HUES64 (cell line): ENCODE data around the gene MAGI1.

Experiments
- H3K27ac ChIP-seq: 2 replicates; pipeline ENCODE4 v1.7.0; 2013; ENCODE audit warnings: low read depth, low read length, inconsistent platforms
- H3K27me3 ChIP-seq: 2 replicates; pipeline ENCODE4 v1.6.1; 2013; ENCODE audit warnings: mild to moderate bottlenecking, low read length; ENCODE audit not compliant: insufficient read depth
- H3K36me3 ChIP-seq: 2 replicates; pipeline ENCODE4 v1.6.1; 2013; ENCODE audit warnings: mild to moderate bottlenecking, low read length; ENCODE audit not compliant: insufficient read depth
- H3K4me1 ChIP-seq: 2 replicates; pipeline ENCODE4 v1.6.1; 2013; ENCODE audit warnings: mild to moderate bottlenecking, low read length, moderate library complexity; ENCODE audit not compliant: insufficient read depth
- H3K4me3 ChIP-seq: 2 replicates; pipeline ENCODE4 v1.5.1; 2013; ENCODE audit warnings: mild to moderate bottlenecking, low read length, moderate library complexity
- H3K9ac ChIP-seq: 2 replicates; pipeline ENCODE4 v1.6.1; 2013; ENCODE audit warnings: mild to moderate bottlenecking, low read depth, low read length
- H3K9me3 ChIP-seq: 2 replicates; pipeline ENCODE4 v1.6.1; 2013; ENCODE audit warnings: low read depth, low read length; ENCODE audit not compliant: insufficient read depth
- WGBS: fragments of 150-250, 120-280 bp; methylation state at CpG from one replicate; pipeline ENCODE4 v1.1.7; 2013; ENCODE audit warnings: missing lambda C conversion rate; 5-methylcytosine and 5-hydroxymethylcytosine counted together

The MAGI1 gene

DNA sequence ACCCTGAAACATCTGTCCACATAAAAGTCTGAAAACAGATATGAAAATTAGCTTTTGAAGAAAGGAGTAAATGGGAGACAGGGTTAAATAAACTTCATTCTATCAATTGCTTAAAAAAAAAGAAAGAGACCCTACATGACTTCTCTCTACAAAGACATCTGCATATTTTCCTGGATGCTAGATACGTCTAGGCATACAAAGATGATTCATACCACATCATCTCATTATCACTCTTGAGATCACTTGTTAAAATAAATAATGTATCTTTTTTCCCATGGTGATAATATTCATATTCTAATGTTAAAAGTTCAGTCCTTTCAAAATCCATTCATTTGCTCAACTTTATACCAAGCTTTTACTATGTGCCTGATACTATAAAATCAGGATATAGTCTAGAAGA is 295.8 kb downstream of the MAGI1 start:
- Histone ChIP-seq H3K9ac (no peak overlapping the region), H3K4me1 (peaks cover 5% of the 10 kb centered on the region; the same call in 1 of the 2 replicates), H3K27me3 (no peaks in the 10 kb centered on the region), H3K36me3 (no peaks in the 10 kb centered on the region), H3K9me3 (no peaks in the 10 kb centered on the region), H3K4me3 (no peak overlapping the region), H3K27ac (no peak overlapping the region)
- WGBS: 100% methylated on average over 1 of the region's 1 CpG

DNA sequence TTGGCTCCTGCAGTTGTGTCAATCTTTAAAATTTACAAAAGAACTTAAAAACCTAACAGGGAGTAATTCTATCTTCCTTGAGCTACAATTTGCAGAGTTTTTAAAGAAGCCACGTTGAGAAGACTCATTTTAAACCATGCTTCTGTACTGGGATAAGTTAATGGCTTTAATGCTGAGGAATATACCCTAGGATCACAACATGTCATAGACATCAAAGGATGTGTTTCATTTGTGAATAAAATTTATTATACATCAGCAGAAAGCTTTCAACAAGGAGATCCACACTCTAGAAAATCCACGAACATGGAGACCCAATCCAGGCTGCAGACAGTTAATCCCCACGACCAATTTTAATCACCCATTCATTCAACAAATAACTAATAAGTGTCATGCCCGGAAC is 297.2 kb downstream of the MAGI1 start:
- H3K27ac ChIP-seq: no peak overlapping the region
- no peak overlapping the region for H3K4me3 ChIP-seq
- no peak overlapping the region for H3K9ac ChIP-seq
- no peaks in the 10 kb centered on the region for H3K36me3 ChIP-seq
- H3K9me3 ChIP-seq: no peaks in the 10 kb centered on the region
- H3K27me3 ChIP-seq: no peaks in the 10 kb centered on the region
- 93% methylated on average over 4 of the region's 4 CpGs for WGBS
- peaks cover 3% of the 10 kb centered on the region; the same call in 1 of the 2 replicates for H3K4me1 ChIP-seq

DNA sequence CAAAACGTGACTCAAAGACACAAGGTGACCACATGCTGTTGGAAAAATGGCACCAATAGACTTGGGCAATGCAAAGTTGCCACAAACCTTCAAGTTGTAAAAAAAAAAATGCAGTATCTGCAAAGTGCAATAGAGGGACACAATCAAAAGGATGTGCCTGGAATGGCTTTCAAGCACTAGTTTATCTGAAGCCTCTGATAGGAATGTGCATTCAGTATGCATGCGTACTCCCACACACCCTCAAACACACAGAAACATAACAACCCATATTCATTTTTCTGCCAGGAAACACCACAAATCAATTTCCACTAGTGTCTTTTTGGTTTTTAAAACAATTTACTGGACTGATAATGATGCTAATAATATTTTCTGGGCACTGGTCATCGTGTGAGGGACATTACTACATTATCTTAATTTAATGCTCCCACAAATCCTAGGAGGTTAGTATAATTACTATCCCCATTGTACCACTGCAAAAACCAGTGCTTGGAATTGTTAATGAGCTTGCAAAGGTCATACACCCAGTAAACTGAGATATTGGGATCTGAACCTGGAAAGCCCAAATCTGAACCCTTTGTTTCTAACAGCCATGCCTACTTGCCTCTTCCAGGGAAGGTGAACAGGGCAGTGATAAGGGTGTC is 298.7 kb downstream of the MAGI1 start:
- 98% methylated on average over 2 of the region's 3 CpGs for WGBS
- peaks cover 5% of the 10 kb centered on the region; the same call in 1 of the 2 replicates for H3K4me1 ChIP-seq
- H3K9ac ChIP-seq: no peak overlapping the region
- H3K36me3 ChIP-seq: no peaks in the 10 kb centered on the region
- H3K4me3 ChIP-seq: no peak overlapping the region
- no peaks in the 10 kb centered on the region for H3K9me3 ChIP-seq
- H3K27me3 ChIP-seq: no peaks in the 10 kb centered on the region
- H3K27ac ChIP-seq: no peak overlapping the region

DNA sequence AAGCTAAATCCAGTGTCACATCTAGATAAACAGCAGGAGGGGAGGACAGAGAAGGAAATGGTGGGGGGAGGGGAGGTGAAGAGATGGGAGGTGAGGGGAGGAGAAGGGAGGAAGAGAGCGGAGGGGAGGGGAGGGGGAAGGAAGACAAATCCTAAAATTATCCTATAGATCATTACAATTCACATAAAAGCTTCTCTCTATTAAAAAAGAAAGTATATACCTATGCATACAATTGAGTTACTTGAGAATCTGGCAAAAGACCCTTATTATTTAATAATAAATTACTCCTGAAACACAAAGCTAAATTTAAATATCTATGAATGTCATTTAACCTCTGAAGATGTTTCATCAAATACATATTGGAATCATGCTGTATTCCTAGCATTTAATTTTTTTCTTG is 303.9 kb downstream of the MAGI1 start:
- no peak overlapping the region for H3K27ac ChIP-seq
- WGBS: no CpG with 5 or more reads among the region's 1 CpG
- no peak overlapping the region for H3K4me3 ChIP-seq
- no peaks in the 10 kb centered on the region for H3K9me3 ChIP-seq
- H3K4me1 ChIP-seq: peaks cover 21% of the 10 kb centered on the region
- H3K27me3 ChIP-seq: no peaks in the 10 kb centered on the region
- no peak overlapping the region for H3K9ac ChIP-seq
- H3K36me3 ChIP-seq: no peaks in the 10 kb centered on the region

DNA sequence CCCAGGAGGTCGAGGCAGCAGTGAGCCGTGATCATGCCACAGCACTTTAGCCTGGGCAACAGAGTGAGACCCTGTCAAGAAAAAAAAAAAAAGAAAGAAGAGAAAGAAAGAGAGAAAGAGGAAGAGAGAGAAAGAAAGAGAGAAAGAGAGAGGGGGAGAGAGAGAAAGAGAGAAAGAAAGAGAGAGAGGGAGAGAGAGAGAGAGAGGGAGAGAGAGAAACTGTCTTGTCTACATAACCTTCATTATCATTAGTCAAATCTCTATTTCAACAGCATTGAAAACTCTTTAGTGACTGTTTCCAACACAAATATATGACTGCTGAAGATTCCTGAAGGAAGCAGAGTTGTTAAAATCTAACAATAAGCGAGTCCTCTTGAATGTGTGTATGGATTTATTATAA is 304.3 kb downstream of the MAGI1 start:
- no peak overlapping the region for H3K9ac ChIP-seq
- no peak overlapping the region for H3K27ac ChIP-seq
- H3K36me3 ChIP-seq: no peaks in the 10 kb centered on the region
- no peaks in the 10 kb centered on the region for H3K27me3 ChIP-seq
- peaks cover 25% of the 10 kb centered on the region for H3K4me1 ChIP-seq
- H3K4me3 ChIP-seq: no peak overlapping the region
- WGBS: 88% methylated on average over 3 of the region's 3 CpGs
- no peaks in the 10 kb centered on the region for H3K9me3 ChIP-seq

- no peak overlapping the region for H3K27ac ChIP-seq
- no peak overlapping the region for H3K4me3 ChIP-seq
- peaks cover 32% of the 10 kb centered on the region for H3K4me1 ChIP-seq
- no peaks in the 10 kb centered on the region for H3K36me3 ChIP-seq
- H3K9ac ChIP-seq: no peak overlapping the region
- 100% methylated on average over 1 of the region's 1 CpG for WGBS
- H3K9me3 ChIP-seq: no peaks in the 10 kb centered on the region
- H3K27me3 ChIP-seq: no peaks in the 10 kb centered on the region
These were observed 305.3 kb downstream of the MAGI1 start for GRCh38 chr3:65733459-65733858.

- H3K27ac ChIP-seq: no peak overlapping the region
These were observed 306.4 kb downstream of the MAGI1 start for GRCh38 chr3:65732051-65732935.

GRCh38 chr3:65730449-65730848 is 308.3 kb downstream of the MAGI1 start:
- Histone ChIP-seq H3K9ac (no peak overlapping the region), H3K36me3 (no peaks in the 10 kb centered on the region), H3K9me3 (no peaks in the 10 kb centered on the region), H3K4me1 (peaks cover 41% of the 10 kb centered on the region), H3K27ac (no peak overlapping the region), H3K27me3 (no peaks in the 10 kb centered on the region), H3K4me3 (no peak overlapping the region)
- 94% methylated on average over 7 of the region's 7 CpGs for WGBS

More at GRCh38 chr3:65732051-65732935, 306.4 kb downstream of the MAGI1 start:
- no peak overlapping the region for H3K4me3 ChIP-seq
- no peaks in the 10 kb centered on the region for H3K9me3 ChIP-seq
- H3K4me1 ChIP-seq: peaks cover 41% of the 10 kb centered on the region
- H3K36me3 ChIP-seq: no peaks in the 10 kb centered on the region
- no peak overlapping the region for H3K9ac ChIP-seq
- WGBS: 57% methylated on average over 4 of the region's 6 CpGs
- H3K27me3 ChIP-seq: no peaks in the 10 kb centered on the region

- Histone ChIP-seq H3K9me3 (no peaks in the 10 kb centered on the region), H3K9ac (no peak overlapping the region), H3K27ac (no peak overlapping the region), H3K36me3 (no peaks in the 10 kb centered on the region), H3K4me1 (peaks cover 38% of the 10 kb centered on the region), H3K27me3 (no peaks in the 10 kb centered on the region), H3K4me3 (no peak overlapping the region)
These were observed 308.7 kb downstream of the MAGI1 start for GRCh38 chr3:65729973-65730372.

- no peaks in the 10 kb centered on the region for H3K9me3 ChIP-seq
- no peak overlapping the region for H3K27ac ChIP-seq
- WGBS: 81% methylated on average over 2 of the region's 2 CpGs
- no peaks in the 10 kb centered on the region for H3K36me3 ChIP-seq
- no peak overlapping the region for H3K4me3 ChIP-seq
- H3K4me1 ChIP-seq: peaks cover 35% of the 10 kb centered on the region
- no peaks in the 10 kb centered on the region for H3K27me3 ChIP-seq
- no peak overlapping the region for H3K9ac ChIP-seq
These were observed 309.2 kb downstream of the MAGI1 start for GRCh38 chr3:65729555-65729954.

DNA sequence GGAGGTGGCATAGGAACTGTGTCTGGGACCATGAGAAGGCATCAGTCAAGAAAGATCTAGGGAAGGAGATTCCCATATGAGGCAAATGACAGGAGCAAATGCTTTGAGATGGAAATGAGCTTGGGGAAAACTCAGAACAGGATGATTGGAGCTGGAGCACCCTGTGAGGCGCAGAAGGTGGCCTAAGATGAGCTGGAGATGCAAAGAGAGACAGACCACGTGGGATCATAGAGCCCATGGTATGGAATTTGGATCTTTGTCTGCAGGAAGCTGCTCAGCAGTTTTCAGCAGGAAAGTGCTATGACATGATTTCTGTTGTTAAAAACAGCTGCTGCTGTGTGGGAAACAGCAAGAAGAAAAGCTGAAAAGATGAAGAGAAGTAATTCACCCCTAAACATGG is 310.6 kb downstream of the MAGI1 start:
- Histone ChIP-seq H3K9me3 (no peaks in the 10 kb centered on the region), H3K27me3 (no peaks in the 10 kb centered on the region), H3K4me1 (peaks cover 34% of the 10 kb centered on the region), H3K4me3 (no peak overlapping the region), H3K27ac (peak overlapping the region; percentile 56; the same call in 1 of the 2 replicates), H3K36me3 (no peaks in the 10 kb centered on the region), H3K9ac (no peak overlapping the region)
- 33% methylated on average over 2 of the region's 2 CpGs for WGBS
